GM19035 (cell line): Measurements from ENCODE around the gene ROBO1.

Experiments
- ATAC-seq: cut with Tn5 transposase; IDR thresholded peaks from one replicate; pipeline ENCODE4 v1.9.1; 2021; ENCODE audit not compliant: unreplicated experiment

Gene ROBO1

GRCh38 chr3:78823434-78823833 lies 944.4 kb downstream of the ROBO1 start:
- no peak for ATAC-seq

GRCh38 chr3:78822726-78823125 lies 945.1 kb downstream of the ROBO1 start:
- no peak for ATAC-seq

GRCh38 chr3:78820542-78820941 lies 947.3 kb downstream of the ROBO1 start:
- ATAC-seq = no peak

- no peak for ATAC-seq
Measured at GRCh38 chr3:78818161-78818985, 949.4 kb downstream of the ROBO1 start.

- ATAC-seq = no peak
Measured at GRCh38 chr3:78814893-78815562, 952.8 kb downstream of the ROBO1 start.

- ATAC-seq = no peak
Measured at GRCh38 chr3:78812166-78812565, 955.6 kb downstream of the ROBO1 start.

- no peak for ATAC-seq
Measured at GRCh38 chr3:78809966-78810365, 957.8 kb downstream of the ROBO1 start.

- no peak for ATAC-seq
Measured at GRCh38 chr3:78804251-78805037, 963.4 kb downstream of the ROBO1 start.

- ATAC-seq = no peak
Measured at GRCh38 chr3:78802562-78802930, 965.3 kb downstream of the ROBO1 start.

- ATAC-seq = peak; percentile 59
Measured at GRCh38 chr3:78801926-78802561, 965.8 kb downstream of the ROBO1 start.

- no peak for ATAC-seq
Measured at GRCh38 chr3:78799681-78800080, 968.1 kb downstream of the ROBO1 start.

GRCh38 chr3:78798266-78798832 lies 969.4 kb downstream of the ROBO1 start:
- no peak for ATAC-seq

- no peak for ATAC-seq
Measured at GRCh38 chr3:78794431-78794830, 973.4 kb downstream of the ROBO1 start.

- ATAC-seq = no peak
Measured at GRCh38 chr3:78792733-78793132, 975.1 kb downstream of the ROBO1 start.

- no peak for ATAC-seq
Measured at GRCh38 chr3:78792212-78792611, 975.6 kb downstream of the ROBO1 start.

GRCh38 chr3:78791753-78792152 lies 976.0 kb downstream of the ROBO1 start:
- ATAC-seq = no peak

- no peak for ATAC-seq
Measured at GRCh38 chr3:78788839-78789238, 979.0 kb downstream of the ROBO1 start.

GRCh38 chr3:78785004-78785403 lies 982.8 kb downstream of the ROBO1 start:
- no peak for ATAC-seq

GRCh38 chr3:78781351-78781750 lies 986.4 kb downstream of the ROBO1 start:
- ATAC-seq = no peak

GRCh38 chr3:78765671-78766485 lies 1001.9 kb downstream of the ROBO1 start:
- ATAC-seq = no peak
